GM18867 (cell line): Measurements from ENCODE around the gene MYL6B.
A peak's percentile ranks its signal among the peaks of the same experiment; 100 is the strongest.
"Not testable (repeated sequence)": the region's sequence is repeated elsewhere in the genome, so short reads cannot be mapped to it uniquely, and the experiment has no call there.

ENCODE experiments used
- ATAC-seq: cut with Tn5 transposase; IDR thresholded peaks from one replicate; pipeline ENCODE4 v1.9.1; 2021; ENCODE audit warnings: mild to moderate bottlenecking, moderate library complexity; ENCODE audit not compliant: unreplicated experiment

Gene MYL6B

DNA sequence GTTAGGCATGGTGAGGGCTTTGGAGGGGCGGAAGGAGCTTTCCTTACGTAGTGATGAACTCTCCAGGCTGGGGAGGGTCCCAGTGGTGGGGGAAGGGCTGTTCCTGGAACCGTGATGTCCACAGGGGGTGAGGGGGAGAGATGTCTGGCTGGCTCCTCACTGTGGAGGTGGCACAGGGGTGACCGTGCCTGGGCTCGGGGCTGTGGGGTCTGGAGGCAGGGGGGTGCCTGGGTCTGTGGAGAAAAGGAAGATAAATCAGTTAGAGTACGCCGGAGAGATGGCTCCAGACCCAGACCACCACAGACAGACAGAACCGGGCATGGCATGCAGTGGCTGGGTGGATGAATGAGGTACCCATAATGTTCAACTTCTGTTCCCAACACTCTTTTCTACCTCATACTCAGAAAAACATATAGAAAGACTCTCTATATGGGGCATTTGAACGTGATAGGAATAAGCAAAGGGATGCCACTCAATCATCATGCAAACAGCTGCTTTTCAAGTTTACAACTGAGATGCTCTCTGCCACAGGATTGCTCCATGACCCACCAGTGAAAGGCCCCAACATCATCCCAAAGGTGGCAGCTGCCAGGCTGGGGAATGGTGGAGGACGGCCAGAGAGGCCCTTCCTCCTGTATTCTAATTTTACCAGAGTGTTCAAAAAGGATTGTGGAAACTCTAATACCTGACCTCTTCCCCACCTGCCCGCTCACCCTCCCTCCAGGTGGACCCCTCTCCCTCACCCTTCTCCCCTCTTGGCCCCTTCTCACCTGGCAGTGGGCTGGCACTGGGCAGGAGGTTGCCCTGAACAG lies 11.4 kb downstream of the MYL6B start:
- ATAC-seq: no peak

DNA sequence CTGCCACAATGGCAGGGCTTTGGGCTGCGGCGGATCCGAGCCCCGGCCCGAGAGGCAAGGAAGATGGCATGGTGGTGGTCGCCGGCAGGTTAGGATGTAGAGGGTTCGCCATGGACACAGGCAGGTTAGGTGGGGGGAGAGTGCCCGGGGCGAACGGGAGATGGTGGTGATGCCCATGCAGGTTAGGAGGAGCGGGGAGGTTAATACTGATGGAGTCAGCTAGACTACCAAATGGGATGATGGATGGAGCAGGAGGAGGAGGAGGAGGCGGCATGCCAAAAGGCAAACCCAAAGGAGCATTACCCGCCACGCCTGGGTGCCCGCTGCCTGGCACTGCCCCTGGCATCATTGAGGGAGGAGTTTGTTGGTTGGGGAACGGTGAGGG lies 11.9 kb downstream of the MYL6B start:
- no peak for ATAC-seq

DNA sequence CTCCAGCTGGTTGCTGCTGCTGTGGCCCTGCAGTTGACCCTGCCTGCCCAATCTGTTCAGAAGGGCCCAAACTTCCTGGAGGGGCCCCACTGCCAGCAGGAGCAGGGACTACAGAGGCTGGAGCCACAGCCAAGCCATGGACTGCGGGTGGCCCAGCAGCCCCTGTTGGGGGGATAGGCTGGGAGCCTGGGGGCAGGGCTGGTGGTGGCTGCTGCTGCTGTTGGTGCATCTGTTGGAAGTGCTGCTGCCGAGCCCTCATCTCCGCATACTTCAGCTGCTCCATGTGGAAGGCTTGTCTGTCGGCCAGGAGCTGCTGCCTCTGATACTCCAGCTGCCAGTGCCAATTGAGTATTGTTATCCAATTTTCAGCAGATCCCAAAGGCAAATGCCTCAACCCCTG lies 13.0 kb downstream of the MYL6B start:
- no peak for ATAC-seq

DNA sequence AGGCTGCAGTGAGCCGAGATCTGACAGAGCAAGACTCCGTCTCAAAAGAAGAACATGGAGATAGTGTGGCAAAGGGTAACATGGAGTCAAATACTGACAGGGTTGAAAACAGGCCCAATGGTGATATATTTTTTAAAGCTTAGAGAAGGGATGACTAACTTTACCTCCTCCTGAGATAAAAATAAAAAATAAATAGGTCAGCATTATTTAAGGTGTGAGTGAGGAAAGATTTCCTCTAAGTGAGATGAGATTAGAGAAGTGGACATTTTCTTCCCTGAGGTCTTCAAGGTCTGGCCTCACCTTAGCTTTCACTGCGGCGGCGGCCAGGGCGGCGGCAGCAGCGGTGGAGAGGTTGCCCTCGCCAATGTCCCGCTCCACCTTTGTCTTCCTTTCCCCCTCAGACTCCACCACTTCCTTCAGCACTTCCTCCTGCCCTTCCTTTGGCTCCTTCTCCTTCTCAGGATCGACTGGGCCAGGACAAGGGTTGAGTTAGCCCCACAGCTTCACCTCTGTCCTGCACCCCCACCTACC lies 16.9 kb downstream of the MYL6B start:
- ATAC-seq: no peak

DNA sequence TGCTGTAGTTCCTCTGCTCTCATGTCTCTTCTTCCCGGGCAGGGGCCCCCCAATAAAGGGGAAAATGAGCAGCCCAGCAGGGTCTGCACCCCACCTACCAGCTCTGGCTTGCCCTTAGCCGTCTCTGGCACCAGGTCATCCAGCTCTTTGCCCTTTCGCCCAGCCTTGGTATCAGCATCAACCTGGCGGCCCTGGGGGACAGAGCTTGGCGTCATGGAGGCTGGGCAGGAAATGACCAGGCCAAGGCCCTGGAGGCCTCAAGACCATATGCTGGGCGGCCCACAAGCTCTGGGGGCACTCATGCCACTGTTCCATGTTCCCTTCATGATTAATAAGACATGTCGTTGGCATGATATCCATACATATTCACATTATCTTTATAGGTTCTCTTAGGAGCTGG lies 20.5 kb downstream of the MYL6B start:
- ATAC-seq: no peak

DNA sequence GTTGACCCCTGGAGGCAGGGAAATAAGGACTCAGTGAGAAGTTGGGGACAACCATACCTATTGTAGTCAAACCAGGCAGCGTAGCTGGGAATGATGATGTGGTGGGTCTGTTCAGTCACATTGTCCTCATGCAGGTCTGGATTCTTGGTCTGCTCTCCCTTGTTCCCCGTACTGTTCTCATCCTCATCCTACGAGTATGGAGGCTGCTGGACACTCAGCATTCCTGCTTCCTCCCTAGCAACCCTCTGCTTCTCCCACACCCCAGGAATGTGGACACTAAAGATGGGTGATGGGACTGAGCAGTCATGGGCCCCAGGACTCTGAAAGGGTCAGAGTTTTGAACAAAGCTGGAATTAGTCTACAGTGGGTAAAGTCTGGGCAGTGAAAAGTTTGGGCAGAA lies 26.0 kb downstream of the MYL6B start:
- ATAC-seq: no peak

DNA sequence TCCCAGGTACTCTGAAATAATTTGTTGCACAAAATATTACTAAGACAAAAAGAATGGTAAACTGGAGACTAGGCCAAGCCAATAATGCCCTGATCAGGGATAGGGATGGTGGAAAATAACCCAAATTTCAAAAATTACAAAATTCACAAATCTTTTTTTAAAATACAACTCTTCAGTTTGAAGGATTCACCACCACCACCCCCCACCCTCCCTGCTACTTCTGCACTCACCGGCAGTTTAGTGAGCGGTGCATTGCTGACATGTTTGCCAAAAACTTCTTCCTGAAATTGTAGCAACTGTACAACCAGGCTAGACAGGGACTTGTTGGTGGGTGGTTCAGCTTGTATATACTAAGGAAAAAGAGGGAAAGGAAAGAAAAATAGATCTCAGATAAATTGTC lies 34.6 kb downstream of the MYL6B start:
- ATAC-seq: no peak

DNA sequence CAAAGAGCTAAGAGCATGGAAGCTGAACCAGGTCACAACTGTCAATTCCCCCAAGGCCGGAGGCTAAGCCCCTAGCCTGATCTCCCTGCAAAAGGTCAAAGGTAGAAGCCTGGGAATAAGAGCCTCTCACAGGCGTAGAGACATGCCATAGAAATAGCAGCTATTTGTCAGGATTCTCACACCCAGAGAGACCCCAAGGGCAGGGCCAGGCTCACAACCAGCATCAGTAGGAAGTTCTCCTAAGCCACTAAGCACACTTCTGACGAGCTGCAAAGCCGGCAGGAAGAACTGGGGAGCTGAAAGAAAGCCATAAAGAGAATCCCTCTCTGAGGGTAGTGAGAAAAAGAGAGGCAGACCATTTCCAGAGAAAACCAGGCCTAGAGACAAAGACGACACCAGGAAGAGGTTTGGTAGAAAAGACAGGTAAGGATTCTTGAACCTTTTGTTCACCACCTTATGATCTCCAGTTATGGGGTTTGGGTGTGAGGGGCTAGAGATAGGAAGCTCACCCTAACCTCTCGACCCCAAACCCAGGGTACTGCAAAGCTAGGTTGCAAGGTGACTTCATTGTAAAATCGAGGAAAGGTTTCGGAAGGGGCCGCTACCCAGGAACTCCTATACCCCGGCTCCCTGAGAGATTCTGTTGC lies 35.9 kb downstream of the MYL6B start:
- ATAC-seq: no peak

DNA sequence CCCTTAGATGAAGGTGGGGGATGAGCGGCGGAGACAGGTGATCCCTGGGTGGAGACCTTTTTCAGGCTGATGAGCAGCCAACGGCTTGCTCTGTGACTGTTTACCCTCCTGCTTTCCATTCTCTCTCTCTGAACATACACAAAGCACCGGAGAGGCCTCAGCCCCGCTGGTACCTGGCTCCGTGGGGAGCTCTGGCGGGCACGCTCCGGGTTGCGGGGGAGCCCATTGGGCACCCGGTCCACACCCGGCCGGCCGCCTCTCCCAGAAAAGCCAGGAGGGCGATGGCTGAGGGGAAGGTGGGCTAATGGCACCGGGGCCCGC lies 36.4 kb downstream of the MYL6B start:
- ATAC-seq: no peak

DNA sequence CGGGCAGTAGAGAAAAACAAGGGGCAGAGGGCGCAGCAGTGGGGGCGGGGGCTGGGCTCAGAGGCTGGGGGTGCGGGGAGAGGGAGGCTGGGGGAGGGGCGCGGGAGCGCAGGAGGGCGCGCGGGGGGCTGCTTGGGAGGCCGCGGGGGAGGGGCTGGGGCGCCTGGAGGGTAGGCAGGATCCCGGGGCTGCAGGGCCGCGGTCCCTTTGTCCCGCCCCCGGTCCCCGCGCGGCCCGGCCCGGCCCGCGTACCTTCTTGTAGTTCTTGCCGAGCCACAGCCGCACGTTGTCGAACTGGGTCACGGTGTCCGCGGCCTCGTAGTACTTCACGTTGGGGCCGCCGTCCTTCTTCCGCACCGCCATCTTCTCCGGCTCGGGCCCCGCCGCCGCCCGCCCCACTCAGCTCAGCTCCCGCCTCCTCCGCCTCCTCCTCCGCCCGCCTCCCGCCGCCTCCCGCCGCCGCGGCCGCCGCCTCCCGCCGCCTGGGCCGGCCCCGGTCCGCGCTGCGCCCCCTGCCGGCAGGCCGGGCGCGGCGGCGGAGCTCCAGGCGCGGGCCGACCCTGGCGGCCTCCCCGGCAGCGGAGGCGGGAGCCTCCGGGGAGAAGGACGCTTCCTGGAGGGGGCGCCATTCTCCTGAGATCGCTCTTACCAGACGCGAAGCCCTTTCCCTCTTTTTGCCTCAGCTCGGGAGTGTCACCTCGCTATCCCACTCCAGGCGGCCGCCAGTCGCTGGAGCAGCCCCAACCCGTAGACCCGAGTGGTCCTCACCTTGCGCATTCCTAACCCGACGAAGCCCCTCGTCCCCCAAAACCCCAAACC lies 36.9 kb downstream of the MYL6B start, which contains the start of gene SMARCC2:
Gene SMARCC2 (minus strand): TSS at position 385 of the 819 bp plus-strand sequence. CDS start 22 bp downstream, at position 363.
- peak; percentile 78 for ATAC-seq

DNA sequence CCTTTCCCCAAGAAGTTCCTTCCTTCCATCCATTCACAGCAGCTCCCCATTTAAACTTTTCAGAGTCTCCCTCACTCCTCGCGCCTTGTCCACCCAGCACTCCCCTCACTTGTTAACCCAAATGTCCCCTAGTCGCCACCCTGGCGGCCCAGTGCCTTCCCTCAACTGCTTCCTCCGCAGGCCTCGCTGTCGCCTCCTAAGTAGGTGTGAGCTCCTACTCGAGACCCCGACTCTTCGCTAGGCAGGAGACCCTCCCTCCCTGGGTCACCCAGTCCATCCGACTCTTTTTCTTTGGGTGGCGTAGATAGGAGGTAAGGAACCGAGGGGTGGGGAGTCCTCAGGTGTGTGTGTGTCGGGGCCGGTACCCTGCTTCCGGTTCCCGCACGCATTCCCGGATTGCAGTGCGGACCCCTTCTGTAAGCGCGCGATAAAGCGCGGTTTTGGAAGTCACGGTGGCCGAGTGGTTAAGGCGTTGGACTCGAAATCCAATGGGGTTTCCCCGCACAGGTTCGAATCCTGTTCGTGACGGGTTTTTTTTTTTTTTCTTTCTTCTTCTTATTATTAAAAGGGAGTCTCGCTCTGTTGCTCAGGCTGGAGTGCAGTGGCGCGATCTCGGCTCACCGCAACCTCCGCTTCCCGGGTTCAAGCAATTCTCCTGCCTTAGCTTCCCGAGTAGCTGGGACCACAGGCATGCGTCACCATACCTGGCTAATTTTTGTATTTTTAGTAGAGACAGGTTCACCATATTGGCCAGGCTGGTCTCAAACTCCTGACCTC lies 37.7 kb downstream of the MYL6B start:
- peak; percentile 35 for ATAC-seq

DNA sequence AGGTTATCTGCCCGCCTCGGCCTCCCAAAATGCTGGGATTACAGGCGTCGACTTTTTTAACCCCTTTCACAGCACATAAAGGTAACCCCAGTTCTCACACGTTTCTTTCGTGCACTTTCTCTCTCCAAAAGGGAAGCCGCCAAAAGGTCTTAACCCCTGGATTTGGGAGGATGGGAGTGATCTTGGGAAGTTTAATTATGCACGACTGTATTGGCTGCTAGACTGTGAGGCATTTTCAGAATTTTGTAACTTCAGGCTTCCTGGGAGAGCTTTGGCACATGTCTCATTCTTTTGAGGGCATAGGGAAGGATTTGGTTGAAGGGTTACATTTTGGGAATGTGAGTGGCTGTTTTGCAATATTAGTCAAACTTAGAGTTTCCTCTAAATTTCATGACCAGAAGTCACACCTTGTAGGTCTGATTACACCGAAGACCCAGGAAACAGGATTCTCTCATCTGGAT lies 38.3 kb downstream of the MYL6B start:
- ATAC-seq: no peak

DNA sequence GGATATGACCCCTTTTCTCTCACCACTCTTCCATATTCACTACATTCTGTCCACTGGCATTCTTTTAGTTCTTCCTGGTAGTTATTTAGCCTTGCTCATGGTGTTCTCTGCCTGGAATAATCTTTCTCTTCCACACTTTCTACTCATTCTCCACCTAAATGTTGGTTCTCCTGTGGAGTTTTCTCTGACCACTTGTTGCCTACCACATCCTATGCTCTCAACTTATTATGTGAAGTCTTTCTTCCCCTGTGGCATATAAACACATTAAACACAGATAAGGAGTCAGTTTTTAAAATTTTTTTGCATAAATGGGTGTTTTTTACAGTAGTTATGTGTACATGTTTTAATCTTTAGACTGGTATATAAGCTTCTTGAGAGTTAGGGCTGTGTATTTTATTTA lies 40.2 kb downstream of the MYL6B start:
- ATAC-seq: no peak

DNA sequence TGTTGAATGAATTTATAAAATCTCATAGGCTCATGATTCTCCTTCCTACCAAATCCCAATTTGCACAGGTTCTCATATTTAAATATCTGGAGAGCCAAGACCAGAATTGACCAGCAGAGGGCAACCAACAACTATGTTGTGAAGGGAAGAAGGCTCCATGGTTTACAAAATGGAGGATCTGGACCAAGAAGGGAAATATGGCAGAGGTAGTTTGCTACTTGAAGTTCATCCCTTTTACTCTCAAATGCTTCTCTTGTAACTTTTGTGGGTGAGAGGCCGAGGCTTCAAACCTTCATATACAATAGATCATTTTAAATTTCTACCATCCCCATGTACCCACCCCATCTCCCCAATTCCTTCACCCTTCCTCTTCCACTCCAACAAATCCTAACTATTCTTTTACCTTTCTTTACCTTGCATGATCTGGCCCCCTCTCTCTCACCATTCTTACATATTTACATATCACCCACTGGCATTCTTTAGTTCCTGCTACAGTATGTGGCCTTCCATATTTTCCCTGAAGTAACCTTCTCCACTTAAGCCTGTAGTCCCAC lies 40.7 kb downstream of the MYL6B start:
- ATAC-seq: no peak

DNA sequence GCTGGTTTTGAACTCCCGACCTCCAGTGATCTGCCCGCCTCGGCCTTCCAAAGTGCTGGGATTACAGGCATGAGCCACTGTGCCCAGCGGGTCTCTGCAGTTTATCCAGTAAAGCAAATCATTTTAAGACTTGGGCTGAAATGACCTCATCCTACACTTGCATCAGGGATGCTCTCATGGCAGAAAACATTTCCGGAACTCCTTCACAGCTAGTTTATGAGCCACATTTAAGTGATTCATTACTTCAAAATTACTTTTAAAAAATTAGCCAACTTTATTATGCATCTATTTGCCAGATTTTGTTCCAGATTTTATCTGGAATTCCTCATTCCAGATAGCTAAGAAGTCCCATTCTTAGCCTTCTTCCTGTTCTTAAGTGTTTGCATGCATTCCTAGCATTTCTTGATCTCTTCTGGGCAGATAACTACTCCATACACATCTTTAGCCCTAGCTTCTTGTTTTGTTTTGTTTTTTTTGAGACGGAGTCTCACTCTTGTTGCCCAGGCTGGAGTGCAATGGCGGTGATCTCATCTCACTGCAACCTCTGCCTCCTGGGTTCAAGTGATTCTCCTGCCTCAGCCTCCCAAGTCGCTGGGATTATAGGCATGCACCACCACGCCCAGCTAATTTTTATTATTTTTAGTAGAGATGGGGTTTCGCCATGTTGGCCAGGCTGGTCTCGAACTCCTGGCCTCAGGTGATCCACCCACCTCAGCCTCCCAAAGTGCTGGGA lies 44.6 kb downstream of the MYL6B start:
- not testable (repeated sequence) for ATAC-seq

DNA sequence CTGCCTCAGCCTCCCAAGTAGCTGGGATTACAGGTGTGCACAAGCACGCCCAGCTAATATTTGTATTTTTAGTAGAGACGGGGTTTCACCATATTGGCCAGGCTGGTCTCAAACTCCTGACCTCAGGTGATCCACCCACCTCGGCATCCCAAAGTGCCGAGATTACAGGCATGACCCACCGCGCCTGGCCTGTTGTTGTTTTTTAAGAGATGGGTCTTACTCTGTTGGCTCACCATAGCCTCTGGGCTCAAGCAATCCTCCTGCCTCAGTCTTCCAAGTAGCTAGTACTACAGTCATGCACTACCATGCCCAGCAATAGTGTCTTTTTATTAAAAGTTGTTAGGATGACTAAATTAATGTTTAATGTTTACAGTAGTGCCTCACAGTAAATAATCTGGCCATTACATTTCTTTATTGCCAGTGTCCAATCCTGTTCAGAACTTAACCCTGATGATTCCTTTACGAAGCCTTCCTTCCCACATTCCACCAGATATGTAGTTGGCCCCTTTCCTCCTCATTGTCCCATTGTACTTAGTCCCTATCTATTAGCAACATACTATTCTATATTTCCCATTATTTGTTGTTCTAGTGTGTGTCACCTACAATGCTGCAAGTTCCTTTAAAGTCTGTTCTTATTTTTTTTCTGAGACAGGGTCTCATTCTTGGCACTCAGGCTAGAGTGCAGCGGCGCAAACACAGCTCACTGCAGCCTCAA lies 45.7 kb downstream of the MYL6B start:
- ATAC-seq: no peak

DNA sequence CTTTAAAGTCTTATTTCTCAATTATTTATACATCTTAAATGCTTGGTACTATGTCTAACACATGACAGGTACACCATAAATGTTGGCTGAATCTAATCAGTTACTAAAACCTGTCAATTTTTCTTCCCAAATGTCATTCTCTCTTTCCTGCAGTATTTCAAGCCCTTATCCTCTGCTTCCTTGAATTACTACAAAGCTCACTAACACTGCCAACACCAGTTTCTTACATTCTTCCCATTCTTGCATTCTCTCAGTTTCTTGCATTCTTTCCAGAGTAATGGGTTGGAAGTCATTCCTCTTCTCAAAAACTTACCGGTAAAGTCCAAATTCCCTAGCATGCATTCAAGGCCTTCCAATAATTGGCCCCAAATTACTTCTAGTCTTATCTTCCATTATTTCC lies 46.4 kb downstream of the MYL6B start:
- ATAC-seq: no peak

DNA sequence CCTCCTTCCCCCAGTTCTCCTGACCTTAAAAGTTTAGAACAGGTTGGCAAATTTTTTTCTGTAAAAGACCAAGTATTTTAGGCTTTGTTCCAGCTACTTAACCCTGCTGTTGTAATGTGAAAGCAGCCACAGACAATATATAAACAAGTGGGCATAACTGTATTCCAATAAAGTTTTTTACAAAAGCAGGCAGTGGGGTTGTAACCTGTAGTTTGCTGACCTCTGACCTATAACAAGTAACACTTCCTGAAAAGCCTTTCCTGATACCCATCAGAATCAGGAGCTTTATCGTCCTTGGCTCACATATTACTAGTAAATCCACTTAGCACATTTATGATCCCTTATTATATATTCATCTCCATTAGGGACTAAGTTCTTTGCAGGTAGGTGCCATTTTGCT lies 50.0 kb downstream of the MYL6B start:
- no peak for ATAC-seq

DNA sequence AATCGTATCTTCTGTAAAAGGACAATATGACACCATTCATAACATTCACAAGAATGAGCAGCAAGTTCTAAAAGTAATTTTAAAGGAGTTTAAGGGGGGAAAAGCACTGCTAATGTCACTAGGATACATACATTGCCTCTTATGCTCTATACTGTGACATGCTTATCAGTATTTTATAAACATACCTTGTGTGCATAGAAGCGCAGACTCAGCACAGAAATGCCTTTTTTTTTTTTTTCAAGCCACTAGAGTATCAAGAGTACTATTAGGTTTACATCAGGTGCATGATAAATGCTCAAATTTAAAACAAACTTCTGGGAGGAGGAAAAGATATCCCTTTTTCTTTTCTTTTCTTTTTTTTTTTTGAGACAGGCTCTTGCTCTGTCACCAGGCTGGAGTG lies 50.5 kb downstream of the MYL6B start:
- ATAC-seq: no peak
